Mesenchymal stem cell (in vitro differentiated cells and primary cell): Measurements from ENCODE around the gene SCFD2.

Experiments used
- DNase-seq: peaks from one replicate; pipeline ENCODE4 v3.0.0-alpha.2; 2013
- H2AFZ ChIP-seq: one replicate; pipeline ENCODE4 v1.6.1; 2013; ENCODE audit warnings: low read depth, mild to moderate bottlenecking, control low read depth, inconsistent platforms, low read length, moderate library complexity
- H2AK5ac ChIP-seq: 2 replicates; pipeline ENCODE4 v1.6.1; 2013; ENCODE audit warnings: low read length, moderate library complexity, mild to moderate bottlenecking, inconsistent platforms; ENCODE audit not compliant: severe bottlenecking
- H2BK120ac ChIP-seq: one replicate; pipeline ENCODE4 v1.6.1; 2013; ENCODE audit warnings: low read depth, mild to moderate bottlenecking, inconsistent platforms, low read length, moderate library complexity
- H2BK12ac ChIP-seq, 2 experiments: one replicate each; pipeline ENCODE4 v1.6.1; 2013; ENCODE audit warnings: inconsistent platforms in 2 of 2, low read length in 2 of 2, mild to moderate bottlenecking in 2 of 2, moderate library complexity in 2 of 2, control low read depth in 1 of 2
- H2BK15ac ChIP-seq: one replicate; pipeline ENCODE4 v1.6.1; 2013; ENCODE audit warnings: mild to moderate bottlenecking, low read depth, inconsistent platforms; ENCODE audit not compliant: poor library complexity, severe bottlenecking
- H2BK5ac ChIP-seq: 2 replicates; pipeline ENCODE4 v1.6.1; 2013; ENCODE audit warnings: low read depth, mild to moderate bottlenecking, low read length, control low read depth, inconsistent platforms; ENCODE audit not compliant: poor library complexity, severe bottlenecking
- H3K14ac ChIP-seq, 2 experiments: one replicate each; pipeline ENCODE4 v1.6.1; 2013; ENCODE audit warnings: inconsistent platforms in 2 of 2, low read length in 2 of 2, control low read depth in 1 of 2, mild to moderate bottlenecking in 1 of 2, moderate library complexity in 1 of 2
- H3K18ac ChIP-seq, 2 experiments: one replicate each; pipeline ENCODE4 v1.6.1; 2013; ENCODE audit warnings: inconsistent platforms in 2 of 2, low read length in 2 of 2, control low read depth in 1 of 2, low read depth in 1 of 2, mild to moderate bottlenecking in 1 of 2
- H3K23ac ChIP-seq, 2 experiments: one replicate each; pipeline ENCODE4 v1.6.1; 2013; ENCODE audit warnings: inconsistent platforms in 2 of 2, low read length in 2 of 2, mild to moderate bottlenecking in 2 of 2, moderate library complexity in 2 of 2, control low read depth in 1 of 2
- H3K27ac ChIP-seq: 2 replicates; pipeline ENCODE4 v1.5.1; 2013; ENCODE audit warnings: mild to moderate bottlenecking, moderate library complexity, low read length, control low read depth, inconsistent platforms; ENCODE audit not compliant: poor library complexity, severe bottlenecking
- H3K27me3 ChIP-seq, 2 experiments: 2 replicates each; pipeline versions ENCODE4 v1.6.1 to v1.7.0; 2013; ENCODE audit warnings: low read length in 2 of 2, mild to moderate bottlenecking in 2 of 2, moderate library complexity in 2 of 2, control low read depth in 1 of 2, inconsistent platforms in 1 of 2; ENCODE audit not compliant: control insufficient read depth in 1 of 2, insufficient read depth in 1 of 2
- H3K36me3 ChIP-seq, 2 experiments: 2 replicates each; pipeline versions ENCODE4 v1.6.1 to v1.7.0; 2013; ENCODE audit warnings: low read length in 2 of 2, control low read depth in 1 of 2, inconsistent platforms in 1 of 2, low read depth in 1 of 2, mild to moderate bottlenecking in 1 of 2; ENCODE audit not compliant: insufficient read depth in 2 of 2, control insufficient read depth in 1 of 2
- H3K4ac ChIP-seq, 2 experiments: one replicate each; pipeline ENCODE4 v1.6.1; 2013; ENCODE audit warnings: inconsistent platforms in 2 of 2, low read length in 2 of 2, mild to moderate bottlenecking in 2 of 2, moderate library complexity in 2 of 2, control low read depth in 1 of 2, low read depth in 1 of 2
- H3K4me1 ChIP-seq: 2 replicates; pipeline ENCODE4 v1.6.1; 2013; ENCODE audit warnings: low read depth, low read length, control low read depth; ENCODE audit not compliant: control insufficient read depth, insufficient read depth
- H3K4me2 ChIP-seq: 2 replicates; pipeline ENCODE4 v1.6.1; 2013; ENCODE audit warnings: low read length, mild to moderate bottlenecking, inconsistent platforms; ENCODE audit not compliant: poor library complexity, severe bottlenecking
- H3K4me3 ChIP-seq, 2 experiments: 2 replicates each; pipeline versions ENCODE4 v1.5.1 to v1.7.0; 2013; ENCODE audit warnings: low read length in 2 of 2, mild to moderate bottlenecking in 2 of 2, control low read depth in 1 of 2, low read depth in 1 of 2; ENCODE audit not compliant: insufficient read depth in 1 of 2
- H3K79me1 ChIP-seq: replicated peaks from 2 replicates; pipeline ENCODE4 v1.6.1; 2013; ENCODE audit warnings: mild to moderate bottlenecking, control low read depth, low read length, inconsistent platforms; ENCODE audit not compliant: poor library complexity, severe bottlenecking
- H3K9ac ChIP-seq: 2 replicates; pipeline ENCODE4 v1.7.0; 2013; ENCODE audit warnings: mild to moderate bottlenecking, low read length, moderate library complexity
- H3K9me3 ChIP-seq: 2 replicates; pipeline ENCODE4 v1.7.0; 2013; ENCODE audit warnings: mild to moderate bottlenecking, low read length; ENCODE audit not compliant: control insufficient read depth
- H4K8ac ChIP-seq: one replicate; pipeline ENCODE4 v1.6.1; 2013; ENCODE audit warnings: inconsistent platforms, mild to moderate bottlenecking, low read length, moderate library complexity
- H4K91ac ChIP-seq: one replicate; pipeline ENCODE4 v1.6.1; 2013; ENCODE audit warnings: mild to moderate bottlenecking, low read length, inconsistent platforms
- WGBS: methylation state at CpG from one replicate; pipeline ENCODE4 v1.1.7; 2013; ENCODE audit warnings: mixed read lengths; 5-methylcytosine and 5-hydroxymethylcytosine counted together

SCFD2 gene

DNA sequence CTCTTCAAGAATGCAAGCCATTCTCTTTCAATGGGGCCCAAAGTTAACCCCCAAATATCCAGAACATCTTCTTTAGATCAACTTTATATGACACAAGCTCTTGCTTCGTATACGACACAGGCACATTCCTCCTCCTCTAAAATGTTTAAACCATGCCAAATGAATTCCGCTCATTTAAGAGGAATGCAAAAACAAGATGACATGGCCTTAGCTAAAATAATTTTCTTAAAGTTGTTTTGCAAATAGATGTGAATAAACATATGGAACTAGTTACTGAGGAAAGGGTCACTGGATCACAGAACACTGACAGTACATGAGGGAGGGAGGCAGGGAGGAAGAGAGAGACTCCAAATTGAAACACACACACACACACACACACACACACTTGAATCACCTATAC, 406.3 kb downstream of the SCFD2 start:
- no peak overlapping the region for H3K4me2 ChIP-seq
- H3K9me3 ChIP-seq = no peaks in the 10 kb centered on the region
- H3K36me3 ChIP-seq = no peaks in the 10 kb centered on the region
- no peak overlapping the region for H3K4ac ChIP-seq
- H2BK12ac ChIP-seq = no peak overlapping the region
- no peak for DNase-seq
- H2AFZ ChIP-seq = no peak overlapping the region
- 66% methylated on average over 3 of the region's 3 CpGs for WGBS
- H3K4me1 ChIP-seq = peaks cover 2% of the 10 kb centered on the region
- no peak overlapping the region for H2BK15ac ChIP-seq
- no peak overlapping the region for H4K91ac ChIP-seq
- no peak overlapping the region for H3K27ac ChIP-seq
- H3K27me3 ChIP-seq = no peaks in the 10 kb centered on the region
- H2BK120ac ChIP-seq = no peak overlapping the region
- no peak overlapping the region for H3K23ac ChIP-seq
- H2AK5ac ChIP-seq = no peak overlapping the region
- H3K18ac ChIP-seq = no peak overlapping the region
- no peak overlapping the region for H4K8ac ChIP-seq
- H3K79me1 ChIP-seq = no peaks in the 10 kb centered on the region
- no peak overlapping the region for H2BK5ac ChIP-seq
- H3K14ac ChIP-seq = no peak overlapping the region
- H3K4me3 ChIP-seq = no peak overlapping the region
- H3K9ac ChIP-seq = peak overlapping the region; percentile 61

DNA sequence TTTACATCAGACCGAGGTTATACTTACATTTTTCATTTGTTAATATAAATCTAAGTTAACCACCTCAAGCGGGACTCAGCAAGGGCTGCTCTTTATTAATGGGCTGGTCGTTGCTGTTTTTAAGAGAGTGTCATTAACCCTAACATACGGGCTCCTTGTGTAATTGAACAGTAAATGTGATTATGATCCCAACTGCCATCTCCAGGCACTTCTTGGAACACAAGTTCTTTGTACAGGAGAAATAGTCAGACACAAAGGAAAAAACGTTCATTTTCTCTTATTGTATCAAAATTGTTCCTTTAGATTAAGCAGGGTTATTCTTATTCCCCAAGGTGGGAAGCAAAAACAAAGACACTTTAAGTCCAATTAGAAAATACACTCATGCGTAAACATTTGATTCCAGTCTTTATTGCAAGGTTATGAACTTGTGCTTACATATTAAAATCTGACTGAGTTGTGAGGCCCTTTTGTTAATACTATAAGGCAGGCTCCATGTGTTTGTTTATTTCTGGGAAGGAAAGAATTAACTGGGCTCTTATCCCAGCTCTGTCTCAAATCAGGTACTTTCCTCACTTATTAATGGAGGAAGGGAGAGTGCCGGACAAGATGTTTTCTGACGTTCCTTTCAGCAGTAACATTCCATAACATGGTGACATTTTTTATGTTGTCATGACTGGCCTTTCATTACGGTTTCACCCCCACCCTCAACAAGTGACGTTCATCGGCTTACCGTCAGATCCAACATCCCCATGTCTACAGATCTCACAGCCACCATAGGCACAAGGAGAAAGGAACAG, 407.8 kb downstream of the SCFD2 start:
- no peak overlapping the region for H2BK120ac ChIP-seq
- no peak overlapping the region for H3K27ac ChIP-seq
- peak overlapping the region; percentile 44 for H3K9ac ChIP-seq
- H3K27me3 ChIP-seq = no peaks in the 10 kb centered on the region
- H4K91ac ChIP-seq = no peak overlapping the region
- H3K4ac ChIP-seq = no peak overlapping the region
- H3K4me2 ChIP-seq = no peak overlapping the region
- DNase-seq = peak; percentile 18
- H3K79me1 ChIP-seq = no peaks in the 10 kb centered on the region
- H3K14ac ChIP-seq = no peak overlapping the region
- WGBS = 79% methylated on average over 10 of the region's 12 CpGs
- no peak overlapping the region for H3K18ac ChIP-seq
- H3K4me1 ChIP-seq = peaks cover 2% of the 10 kb centered on the region
- H2BK15ac ChIP-seq = no peak overlapping the region
- H3K4me3 ChIP-seq = no peak overlapping the region
- no peaks in the 10 kb centered on the region for H3K36me3 ChIP-seq
- no peak overlapping the region for H4K8ac ChIP-seq
- H3K23ac ChIP-seq = no peak overlapping the region
- no peak overlapping the region for H2BK5ac ChIP-seq
- no peak overlapping the region for H2BK12ac ChIP-seq
- H2AFZ ChIP-seq = no peak overlapping the region
- no peak overlapping the region for H2AK5ac ChIP-seq
- H3K9me3 ChIP-seq = no peaks in the 10 kb centered on the region

DNA sequence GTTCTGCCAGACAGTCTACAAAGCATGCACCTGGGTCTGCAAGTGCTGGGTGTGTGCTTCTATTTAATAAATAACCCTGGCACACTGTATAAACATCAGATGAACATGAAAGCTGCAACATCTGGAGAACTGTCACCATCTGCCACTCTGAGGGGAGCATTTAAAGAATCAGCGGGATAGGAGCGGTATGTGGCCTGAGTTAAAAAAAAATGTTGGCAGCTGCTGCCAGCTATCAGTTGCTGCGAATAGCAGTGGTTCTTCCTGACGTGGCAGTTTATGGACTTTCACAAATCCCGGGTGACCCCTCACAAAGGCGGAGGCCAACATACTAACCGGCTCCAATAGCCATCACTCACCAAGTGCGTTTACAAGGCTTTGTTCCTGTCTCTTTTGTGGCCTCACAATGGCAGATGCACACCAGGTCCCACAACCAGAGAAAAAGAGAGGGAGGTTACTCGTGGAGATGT, 408.6 kb downstream of the SCFD2 start:
- Histone ChIP-seq H3K14ac (no peak overlapping the region), H3K4ac (no peak overlapping the region), H3K27me3 (no peaks in the 10 kb centered on the region), H3K4me2 (no peak overlapping the region), H3K23ac (no peak overlapping the region), H3K36me3 (no peaks in the 10 kb centered on the region), H4K91ac (no peak overlapping the region), H3K79me1 (no peaks in the 10 kb centered on the region), H3K4me3 (no peak overlapping the region), H3K9ac (peak overlapping the region; percentile 44), H2BK120ac (no peak overlapping the region), H2BK5ac (no peak overlapping the region), H3K18ac (no peak overlapping the region), H3K9me3 (no peaks in the 10 kb centered on the region), H4K8ac (no peak overlapping the region), H3K4me1 (peaks cover 2% of the 10 kb centered on the region), H2AK5ac (no peak overlapping the region), H2BK12ac (no peak overlapping the region), H2BK15ac (no peak overlapping the region), H2AFZ (no peak overlapping the region), H3K27ac (no peak overlapping the region)
- WGBS = 61% methylated on average over 9 of the region's 9 CpGs
- DNase-seq = no peak

DNA sequence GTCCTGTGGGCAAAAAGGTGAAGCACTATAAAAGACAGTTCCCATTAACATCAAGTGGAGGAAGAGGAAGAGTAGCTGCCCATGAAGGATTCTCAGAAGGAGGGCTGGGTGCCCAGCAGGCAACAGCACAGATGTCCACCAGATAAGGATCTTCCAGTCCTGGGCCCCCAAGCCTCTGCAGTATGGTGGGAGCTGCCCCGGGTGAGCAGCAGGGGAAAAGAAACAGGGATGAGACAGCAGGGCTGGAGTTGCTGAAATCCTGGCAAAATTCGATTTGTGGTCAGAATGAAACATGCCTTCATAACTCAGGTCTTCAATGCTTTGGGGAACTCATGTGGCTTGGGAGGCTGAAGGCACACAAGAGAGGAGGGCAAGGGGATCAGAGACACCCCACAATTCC, 409.2 kb downstream of the SCFD2 start:
- Histone ChIP-seq H4K8ac (no peak overlapping the region), H2AK5ac (no peak overlapping the region), H3K23ac (no peak overlapping the region), H2BK15ac (no peak overlapping the region), H2AFZ (no peak overlapping the region), H2BK5ac (no peak overlapping the region), H3K18ac (peak overlapping the region in 1 of 2 experiments; percentile 50), H3K4me2 (no peak overlapping the region), H3K4ac (no peak overlapping the region), H3K27me3 (no peaks in the 10 kb centered on the region), H3K79me1 (no peaks in the 10 kb centered on the region), H3K14ac (no peak overlapping the region), H3K4me1 (peaks cover 2% of the 10 kb centered on the region), H3K4me3 (no peak overlapping the region), H2BK12ac (no peak overlapping the region), H3K9ac (no peak overlapping the region), H4K91ac (no peak overlapping the region), H3K27ac (no peak overlapping the region), H3K36me3 (no peaks in the 10 kb centered on the region), H3K9me3 (no peaks in the 10 kb centered on the region), H2BK120ac (no peak overlapping the region)
- DNase-seq = no peak
- 94% methylated on average over 2 of the region's 2 CpGs for WGBS
